ENCODE data around the gene FUNDC1. TPM values are rescaled to one million over a fixed set of nuclear protein-coding genes. Genes with fewer than 3 reads are reported as not detected.
"Not testable (repeated sequence)": the region's sequence is repeated elsewhere in the genome, so short reads cannot be mapped to it uniquely, and the experiment has no call there.

FUNDC1 gene
- total RNA-seq, 1 donor from 2014 or later = 17.0 TPM

DNA sequence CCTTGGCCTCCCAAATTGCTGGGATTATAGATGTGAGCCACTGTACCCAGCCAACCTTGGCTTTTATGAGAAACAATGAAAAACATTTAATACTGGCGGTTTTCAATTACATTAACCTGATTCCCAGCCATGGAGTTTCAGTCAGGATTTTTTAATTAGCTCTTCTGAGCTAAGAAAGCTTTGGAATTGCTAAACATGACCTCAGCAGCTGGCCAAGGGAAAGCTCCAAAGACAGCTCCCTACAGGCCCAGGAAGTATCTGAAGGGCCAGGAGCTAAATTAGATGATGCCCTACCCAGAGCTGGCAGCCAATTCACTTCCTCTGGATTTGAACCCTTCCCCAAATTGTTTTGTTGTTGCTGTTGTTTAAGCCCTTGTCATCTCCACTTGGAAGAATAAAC, 26.5 kb upstream of the FUNDC1 start:
- no peak overlapping the region for H2AFZ ChIP-seq (ENCODE audit: low read depth, low read length)
- DNase-seq (ENCODE audit: low read depth) = no peak
- H3K27me3 Mint-ChIP-seq (ENCODE audit: low read depth, unreplicated experiment) = no peaks in the 10 kb centered on the region
- no peaks in the 10 kb centered on the region for H3K79me2 ChIP-seq (ENCODE audit: insufficient read depth, low read length)
- H3K36me3 Mint-ChIP-seq (ENCODE audit: low read depth, unreplicated experiment) = peaks cover 3% of the 10 kb centered on the region
- H3K27ac Mint-ChIP-seq (ENCODE audit: unreplicated experiment) = no peak overlapping the region
- no peak overlapping the region for H3K4me2 ChIP-seq (ENCODE audit: low read length)
- no peak overlapping the region for H3K4me3 ChIP-seq (ENCODE audit: insufficient read depth, low read depth, low read length)
- H3K27me3 ChIP-seq (ENCODE audit: insufficient read depth, low read length) = no peaks in the 10 kb centered on the region
- H3K4me1 ChIP-seq (ENCODE audit: insufficient read depth, low read length) = no peaks in the 10 kb centered on the region
- no peaks in the 10 kb centered on the region for H3K9me3 ChIP-seq (ENCODE audit: insufficient read depth, low read depth, low read length)
- TF ChIP-seq, protein P1, sequence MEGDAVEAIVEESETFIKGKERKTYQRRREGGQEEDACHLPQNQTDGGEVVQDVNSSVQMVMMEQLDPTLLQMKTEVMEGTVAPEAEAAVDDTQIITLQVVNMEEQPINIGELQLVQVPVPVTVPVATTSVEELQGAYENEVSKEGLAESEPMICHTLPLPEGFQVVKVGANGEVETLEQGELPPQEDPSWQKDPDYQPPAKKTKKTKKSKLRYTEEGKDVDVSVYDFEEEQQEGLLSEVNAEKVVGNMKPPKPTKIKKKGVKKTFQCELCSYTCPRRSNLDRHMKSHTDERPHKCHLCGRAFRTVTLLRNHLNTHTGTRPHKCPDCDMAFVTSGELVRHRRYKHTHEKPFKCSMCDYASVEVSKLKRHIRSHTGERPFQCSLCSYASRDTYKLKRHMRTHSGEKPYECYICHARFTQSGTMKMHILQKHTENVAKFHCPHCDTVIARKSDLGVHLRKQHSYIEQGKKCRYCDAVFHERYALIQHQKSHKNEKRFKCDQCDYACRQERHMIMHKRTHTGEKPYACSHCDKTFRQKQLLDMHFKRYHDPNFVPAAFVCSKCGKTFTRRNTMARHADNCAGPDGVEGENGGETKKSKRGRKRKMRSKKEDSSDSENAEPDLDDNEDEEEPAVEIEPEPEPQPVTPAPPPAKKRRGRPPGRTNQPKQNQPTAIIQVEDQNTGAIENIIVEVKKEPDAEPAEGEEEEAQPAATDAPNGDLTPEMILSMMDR (IDR thresholded peaks at IDR 0.05; ENCODE audit: insufficient read depth, low read depth, low read length) = no peak
- no peak for TF ChIP-seq EZH2 (IDR thresholded peaks at IDR 0.05; ENCODE audit: insufficient read depth, low read length)
- H3K36me3 ChIP-seq (ENCODE audit: insufficient read depth, low read length) = no peaks in the 10 kb centered on the region
- peak; percentile 92 for FAIRE-seq
- H3K4me1 Mint-ChIP-seq (ENCODE audit: low read depth, unreplicated experiment) = no peaks in the 10 kb centered on the region
- no peak overlapping the region for H3K9ac ChIP-seq (ENCODE audit: low read length)
- peaks cover 5% of the 10 kb centered on the region for H3K9me3 Mint-ChIP-seq (ENCODE audit: unreplicated experiment)
- no peaks in the 10 kb centered on the region for H4K20me1 ChIP-seq (ENCODE audit: insufficient read depth, low read length)
- no peak overlapping the region for H3K4me3 Mint-ChIP-seq (ENCODE audit: unreplicated experiment)
- no peak overlapping the region for H3K27ac ChIP-seq (ENCODE audit: low read depth, low read length)

DNA sequence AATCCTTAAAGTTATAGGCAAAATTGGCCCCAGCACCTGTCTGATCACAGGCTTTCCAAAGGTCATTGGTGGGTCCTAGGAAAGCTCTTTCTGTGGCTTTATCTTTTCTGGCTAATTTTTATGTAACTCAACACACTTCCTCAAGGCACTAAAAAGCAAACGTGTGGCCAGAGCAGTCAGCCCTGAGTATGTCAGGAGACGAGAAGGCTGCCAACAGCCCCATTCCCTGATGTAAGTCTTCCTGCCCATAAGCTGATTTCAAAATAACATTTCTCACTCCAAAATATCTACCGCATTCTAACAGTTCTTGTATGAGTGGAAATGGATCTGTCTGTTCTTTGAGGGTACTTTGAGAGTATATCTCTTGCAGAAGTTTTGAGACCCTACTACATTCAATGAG, 25.5 kb upstream of the FUNDC1 start:
- Histone ChIP-seq H2AFZ (ENCODE audit: low read depth, low read length) (no peak overlapping the region), H3K79me2 (ENCODE audit: insufficient read depth, low read length) (no peaks in the 10 kb centered on the region), H3K4me1 (ENCODE audit: insufficient read depth, low read length) (no peaks in the 10 kb centered on the region), H3K36me3 (ENCODE audit: insufficient read depth, low read length) (no peaks in the 10 kb centered on the region), H3K27me3 (ENCODE audit: insufficient read depth, low read length) (no peaks in the 10 kb centered on the region), H4K20me1 (ENCODE audit: insufficient read depth, low read length) (no peaks in the 10 kb centered on the region), H3K9ac (ENCODE audit: low read length) (no peak overlapping the region), H3K4me3 (ENCODE audit: insufficient read depth, low read depth, low read length) (no peak overlapping the region), H3K27ac (ENCODE audit: low read depth, low read length) (no peak overlapping the region), H3K9me3 (ENCODE audit: insufficient read depth, low read depth, low read length) (no peaks in the 10 kb centered on the region), H3K4me2 (ENCODE audit: low read length) (no peak overlapping the region)
- FAIRE-seq (no peak), DNase-seq (ENCODE audit: low read depth) (no peak)
- no peak overlapping the region for H3K27ac Mint-ChIP-seq (ENCODE audit: unreplicated experiment)
- H3K27me3 Mint-ChIP-seq (ENCODE audit: low read depth, unreplicated experiment) = no peaks in the 10 kb centered on the region
- H3K4me3 Mint-ChIP-seq (ENCODE audit: unreplicated experiment) = no peak overlapping the region
- H3K9me3 Mint-ChIP-seq (ENCODE audit: unreplicated experiment) = peaks cover 5% of the 10 kb centered on the region
- peaks cover 3% of the 10 kb centered on the region for H3K36me3 Mint-ChIP-seq (ENCODE audit: low read depth, unreplicated experiment)
- H3K4me1 Mint-ChIP-seq (ENCODE audit: low read depth, unreplicated experiment) = no peaks in the 10 kb centered on the region
- no peak for TF ChIP-seq EZH2 (IDR thresholded peaks at IDR 0.05; ENCODE audit: insufficient read depth, low read length)
- TF ChIP-seq, protein P1 (IDR thresholded peaks at IDR 0.05; ENCODE audit: insufficient read depth, low read depth, low read length) = no peak

DNA sequence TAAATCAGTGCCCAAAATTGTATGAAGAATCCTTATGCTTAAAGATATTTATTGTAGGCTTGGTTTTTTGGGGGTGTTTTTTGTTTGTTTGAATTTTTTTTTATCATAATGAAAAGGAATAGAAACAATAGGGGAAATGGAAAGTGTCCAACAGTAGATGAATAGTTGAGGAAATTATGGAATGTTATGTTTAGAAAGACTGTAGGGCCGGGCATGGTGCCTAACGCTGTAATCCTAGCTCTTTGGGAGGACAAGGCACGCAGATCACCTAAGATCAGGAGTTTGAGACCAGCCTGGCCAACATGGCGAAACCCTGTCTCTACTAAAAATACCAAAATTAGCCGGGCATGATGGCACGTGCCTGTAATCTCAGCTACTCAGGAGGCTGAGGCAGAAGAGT, 19.2 kb upstream of the FUNDC1 start:
- H3K36me3 ChIP-seq (ENCODE audit: insufficient read depth, low read length); H3K27me3 ChIP-seq (ENCODE audit: insufficient read depth, low read length); H3K9me3 Mint-ChIP-seq (ENCODE audit: unreplicated experiment); H3K27me3 Mint-ChIP-seq (ENCODE audit: low read depth, unreplicated experiment); H4K20me1 ChIP-seq (ENCODE audit: insufficient read depth, low read length); H3K4me3 Mint-ChIP-seq (ENCODE audit: unreplicated experiment); DNase-seq (ENCODE audit: low read depth); H2AFZ ChIP-seq (ENCODE audit: low read depth, low read length); H3K27ac Mint-ChIP-seq (ENCODE audit: unreplicated experiment); H3K79me2 ChIP-seq (ENCODE audit: insufficient read depth, low read length); H3K9ac ChIP-seq (ENCODE audit: low read length); H3K4me1 Mint-ChIP-seq (ENCODE audit: low read depth, unreplicated experiment); H3K27ac ChIP-seq (ENCODE audit: low read depth, low read length); H3K4me1 ChIP-seq (ENCODE audit: insufficient read depth, low read length); H3K4me2 ChIP-seq (ENCODE audit: low read length); H3K9me3 ChIP-seq (ENCODE audit: insufficient read depth, low read depth, low read length); H3K36me3 Mint-ChIP-seq (ENCODE audit: low read depth, unreplicated experiment); H3K4me3 ChIP-seq (ENCODE audit: insufficient read depth, low read depth, low read length); FAIRE-seq: not testable (repeated sequence)
